ENCODE measurements around the gene EPN3. TPM values are rescaled to one million over a fixed set of nuclear protein-coding genes. Genes with fewer than 3 reads are reported as not detected.

EPN3 gene
- total RNA-seq, 1 donor from 2014 or later, result 21.9 TPM

GRCh38 chr17:50564916-50565315, 32.4 kb downstream of the EPN3 start:
- no peaks in the 10 kb centered on the region for H3K9me3 ChIP-seq
- no peak for TF ChIP-seq CTCF (IDR thresholded peaks at IDR 0.05)
- peak in 1 of 2 donors; percentile 52 for TF ChIP-seq POLR2AphosphoS5 (IDR thresholded peaks at IDR 0.05; ENCODE audit: insufficient read depth in 1 of 2, low read depth in 1 of 2)
- TF ChIP-seq POLR2A (IDR thresholded peaks at IDR 0.05), result no peak
- H3K4me1 ChIP-seq, result peaks cover 54% of the 10 kb centered on the region
- intact Hi-C loops (cut with DNase I), result no loop called here
- peak overlapping the region; percentile 92 for H3K27ac ChIP-seq
- DNase-seq (ENCODE audit: extremely low spot score in 2 of 2), result peak in 1 of 2 donors; percentile 97
- no peaks in the 10 kb centered on the region for H3K36me3 ChIP-seq
- H3K4me3 ChIP-seq, result peak overlapping the region; percentile 13 to 38
- no peaks in the 10 kb centered on the region for H3K27me3 ChIP-seq

GRCh38 chr17:50565402-50566350, 33.1 kb downstream of the EPN3 start:
- no peaks in the 10 kb centered on the region for H3K9me3 ChIP-seq
- peak overlapping the region; percentile 92 for H3K27ac ChIP-seq
- H3K4me3 ChIP-seq, result peak overlapping the region in 1 of 2 donors; percentile 38
- H3K27me3 ChIP-seq, result no peaks in the 10 kb centered on the region
- intact Hi-C loops (cut with DNase I), result no loop called here
- peaks cover 51% of the 10 kb centered on the region for H3K4me1 ChIP-seq
- H3K36me3 ChIP-seq, result no peaks in the 10 kb centered on the region
- TF ChIP-seq CTCF (IDR thresholded peaks at IDR 0.05), result no peak
- TF ChIP-seq POLR2AphosphoS5 (IDR thresholded peaks at IDR 0.05; ENCODE audit: insufficient read depth in 1 of 2, low read depth in 1 of 2), result no peak
- TF ChIP-seq POLR2A (IDR thresholded peaks at IDR 0.05), result no peak
- no peak for DNase-seq (ENCODE audit: extremely low spot score in 2 of 2)

- no peak overlapping the region for H3K27ac ChIP-seq
- TF ChIP-seq POLR2AphosphoS5 (IDR thresholded peaks at IDR 0.05; ENCODE audit: insufficient read depth in 1 of 2, low read depth in 1 of 2) (no peak), CTCF (IDR thresholded peaks at IDR 0.05) (no peak), POLR2A (IDR thresholded peaks at IDR 0.05) (no peak)
- H3K36me3 ChIP-seq, result no peaks in the 10 kb centered on the region
- no peaks in the 10 kb centered on the region for H3K9me3 ChIP-seq
- no peaks in the 10 kb centered on the region for H3K27me3 ChIP-seq
- peaks cover 39% of the 10 kb centered on the region for H3K4me1 ChIP-seq
- no peak overlapping the region for H3K4me3 ChIP-seq
- DNase-seq (ENCODE audit: extremely low spot score in 2 of 2), result no peak
- intact Hi-C loops (cut with DNase I), result no loop called here
Measured at GRCh38 chr17:50566886-50567285, 34.4 kb downstream of the EPN3 start.

GRCh38 chr17:50568659-50569058, 36.1 kb downstream of the EPN3 start:
- Histone ChIP-seq H3K36me3 (no peaks in the 10 kb centered on the region), H3K4me3 (no peak overlapping the region), H3K4me1 (peaks cover 23% of the 10 kb centered on the region), H3K27me3 (no peaks in the 10 kb centered on the region), H3K27ac (no peak overlapping the region), H3K9me3 (no peaks in the 10 kb centered on the region)
- no peak for TF ChIP-seq CTCF (IDR thresholded peaks at IDR 0.05)
- no peak for TF ChIP-seq POLR2A (IDR thresholded peaks at IDR 0.05)
- no peak for TF ChIP-seq POLR2AphosphoS5 (IDR thresholded peaks at IDR 0.05; ENCODE audit: insufficient read depth in 1 of 2, low read depth in 1 of 2)
- intact Hi-C loops (cut with DNase I), result no loop called here
- DNase-seq (ENCODE audit: extremely low spot score in 2 of 2), result no peak

GRCh38 chr17:50569592-50569991, 37.1 kb downstream of the EPN3 start:
- no peak overlapping the region for H3K4me3 ChIP-seq
- DNase-seq (ENCODE audit: extremely low spot score in 2 of 2), result no peak
- peaks cover 18% of the 10 kb centered on the region for H3K4me1 ChIP-seq
- TF ChIP-seq POLR2A (IDR thresholded peaks at IDR 0.05) (no peak), CTCF (IDR thresholded peaks at IDR 0.05) (no peak)
- no peaks in the 10 kb centered on the region for H3K36me3 ChIP-seq
- H3K9me3 ChIP-seq, result no peaks in the 10 kb centered on the region
- H3K27me3 ChIP-seq, result no peaks in the 10 kb centered on the region
- intact Hi-C loops (cut with DNase I), result no loop called here
- H3K27ac ChIP-seq, result no peak overlapping the region
